ENCODE results near the gene FXYD3.
"Not testable (repeated sequence)": the region's sequence is repeated elsewhere in the genome, so short reads cannot be mapped to it uniquely, and the experiment has no call there.

FXYD3 gene

GRCh38 chr19:35140962-35141836 lies 25.6 kb downstream of the FXYD3 start:
- DNase-seq (ENCODE audit: low read depth in 2 of 2, low spot score in 1 of 2) = peak; percentile 91 to 93

- no peak for DNase-seq (ENCODE audit: low read depth in 2 of 2, low spot score in 1 of 2)
Observed at GRCh38 chr19:35141837-35142605, 26.4 kb downstream of the FXYD3 start.

GRCh38 chr19:35142606-35143230 lies 27.1 kb downstream of the FXYD3 start:
- peak; percentile 29 to 44 for DNase-seq (ENCODE audit: low read depth in 2 of 2, low spot score in 1 of 2)

GRCh38 chr19:35143231-35143715 lies 27.6 kb downstream of the FXYD3 start, which contains the start of gene FXYD7:
TSS of gene FXYD7 (plus strand) at chr19:35143255. CDS start at chr19:35143334, 79 bp downstream.
- DNase-seq (ENCODE audit: low read depth in 2 of 2, low spot score in 1 of 2) = no peak

GRCh38 chr19:35143818-35144217 lies 28.2 kb downstream of the FXYD3 start:
- no peak for DNase-seq (ENCODE audit: low read depth in 2 of 2, low spot score in 1 of 2)

- DNase-seq (ENCODE audit: low read depth in 2 of 2, low spot score in 1 of 2) = no peak
Observed at GRCh38 chr19:35144259-35144599, 28.6 kb downstream of the FXYD3 start.

GRCh38 chr19:35144600-35145436 lies 29.2 kb downstream of the FXYD3 start:
- DNase-seq (ENCODE audit: low read depth in 2 of 2, low spot score in 1 of 2) = no peak

GRCh38 chr19:35146746-35147459 lies 31.3 kb downstream of the FXYD3 start:
- no peak for DNase-seq (ENCODE audit: low read depth in 2 of 2, low spot score in 1 of 2)

- DNase-seq (ENCODE audit: low read depth in 2 of 2, low spot score in 1 of 2) = no peak
Observed at GRCh38 chr19:35149463-35149862, 33.8 kb downstream of the FXYD3 start.

GRCh38 chr19:35150445-35150844 lies 34.8 kb downstream of the FXYD3 start:
- DNase-seq (ENCODE audit: low read depth in 2 of 2, low spot score in 1 of 2) = no peak

GRCh38 chr19:35151273-35152065 lies 35.8 kb downstream of the FXYD3 start:
- no peak for DNase-seq (ENCODE audit: low read depth in 2 of 2, low spot score in 1 of 2)

GRCh38 chr19:35153129-35153522 lies 37.5 kb downstream of the FXYD3 start:
- DNase-seq (ENCODE audit: low read depth in 2 of 2, low spot score in 1 of 2) = not testable (repeated sequence)

GRCh38 chr19:35153701-35154524 lies 38.3 kb downstream of the FXYD3 start:
- DNase-seq (ENCODE audit: low read depth in 2 of 2, low spot score in 1 of 2) = peak; percentile 49 to 53

- DNase-seq (ENCODE audit: low read depth in 2 of 2, low spot score in 1 of 2) = peak; percentile 63 to 74
Observed at GRCh38 chr19:35154525-35155406, 39.1 kb downstream of the FXYD3 start, which contains the start of gene FXYD5. TSS of gene FXYD5 (plus strand) at chr19:35154735. CDS start at chr19:35155551, 816 bp downstream.

- no peak for DNase-seq (ENCODE audit: low read depth in 2 of 2, low spot score in 1 of 2)
Observed at GRCh38 chr19:35155441-35155840, 39.8 kb downstream of the FXYD3 start.

GRCh38 chr19:35155981-35156672 lies 40.5 kb downstream of the FXYD3 start:
- no peak for DNase-seq (ENCODE audit: low read depth in 2 of 2, low spot score in 1 of 2)

- no peak for DNase-seq (ENCODE audit: low read depth in 2 of 2, low spot score in 1 of 2)
Observed at GRCh38 chr19:35156673-35157014, 41.0 kb downstream of the FXYD3 start.
